Middle frontal gyrus (tissue), 1 donor: ENCODE data around the gene ALG1.
A peak's percentile ranks its signal among the peaks of the same experiment; 100 is the strongest.

ENCODE experiments used
- DNase-seq: peaks from one replicate; pipeline ENCODE4 v3.0.0-alpha.2; 2015; ENCODE audit warnings: low spot score; ENCODE audit errors: extremely low spot score

ALG1 gene

GRCh38 chr16:5071681-5072333 is at the start of gene ALG1:
Gene ALG1, plus strand, starts transcription at chr16:5071843. Its CDS starts 7 bp downstream, at chr16:5071850.
- peak; percentile 82 for DNase-seq

DNA sequence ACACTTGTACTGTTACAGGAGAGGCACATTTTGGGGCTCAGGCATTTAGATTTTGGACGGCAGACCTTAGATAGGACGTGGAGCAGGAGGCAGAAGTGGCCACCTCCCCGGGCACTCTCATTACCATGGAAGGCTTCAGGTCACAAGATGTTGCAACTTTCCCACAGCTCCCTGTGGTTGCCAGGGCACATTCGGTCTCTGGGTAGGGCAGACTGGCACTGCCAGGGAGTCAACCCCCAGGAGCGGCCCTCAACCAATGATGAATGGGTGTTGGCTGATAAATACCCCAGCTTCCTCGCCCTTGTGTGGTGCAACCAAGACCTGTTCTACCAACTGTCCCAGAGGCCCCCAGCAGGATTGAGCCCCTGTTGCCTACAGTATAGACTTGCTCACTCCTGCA is 49.1 kb upstream of the ALG1 start:
- no peak for DNase-seq

GRCh38 chr16:5024632-5025031 is 47.0 kb upstream of the ALG1 start:
- no peak for DNase-seq

DNA sequence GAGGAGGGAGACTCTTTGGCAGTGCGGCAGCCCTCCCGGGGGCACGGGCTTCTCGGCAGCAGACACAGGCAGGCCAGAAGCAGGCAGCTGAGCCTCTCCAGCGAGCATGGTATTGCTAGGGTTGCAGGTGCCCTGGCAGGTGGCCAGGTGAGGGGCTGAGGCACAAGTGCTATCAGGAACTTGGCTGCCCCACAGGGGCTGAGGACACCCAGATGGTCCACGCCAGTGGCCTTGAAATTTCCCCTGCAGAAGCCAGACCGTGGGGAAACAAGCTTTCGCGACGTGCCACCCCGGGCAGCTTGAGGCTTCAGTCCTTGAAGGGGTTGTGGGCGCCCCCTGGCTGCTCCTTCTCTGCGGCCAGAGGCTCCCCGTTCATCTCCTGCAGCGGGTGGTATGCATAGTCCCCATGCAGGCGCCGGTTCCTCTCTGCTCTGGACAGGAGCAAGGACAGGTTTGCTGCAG is 46.4 kb upstream of the ALG1 start:
- peak; percentile 56 for DNase-seq

- no peak for DNase-seq
These were observed 45.0 kb upstream of the ALG1 start for GRCh38 chr16:5026664-5027063.

DNA sequence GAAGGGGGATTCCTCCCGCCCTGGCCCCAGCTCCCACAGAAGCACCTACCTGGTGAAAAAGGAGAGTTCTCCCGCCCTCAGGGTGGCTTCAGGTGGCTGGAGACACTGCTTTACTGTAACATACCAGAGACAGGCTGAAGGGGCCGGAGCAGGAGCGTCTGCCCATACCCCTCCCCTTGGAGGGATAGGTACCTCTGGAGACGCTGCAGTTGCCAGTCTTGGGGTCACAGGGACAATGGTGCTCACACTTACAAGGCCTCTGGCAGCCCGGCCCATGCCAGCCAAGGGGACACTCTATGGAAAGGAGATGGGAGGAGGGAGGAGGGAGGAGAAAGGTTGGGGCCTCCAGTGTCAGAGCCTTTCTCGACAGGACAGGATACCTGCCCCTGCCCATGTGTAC is 44.6 kb upstream of the ALG1 start:
- no peak for DNase-seq

DNA sequence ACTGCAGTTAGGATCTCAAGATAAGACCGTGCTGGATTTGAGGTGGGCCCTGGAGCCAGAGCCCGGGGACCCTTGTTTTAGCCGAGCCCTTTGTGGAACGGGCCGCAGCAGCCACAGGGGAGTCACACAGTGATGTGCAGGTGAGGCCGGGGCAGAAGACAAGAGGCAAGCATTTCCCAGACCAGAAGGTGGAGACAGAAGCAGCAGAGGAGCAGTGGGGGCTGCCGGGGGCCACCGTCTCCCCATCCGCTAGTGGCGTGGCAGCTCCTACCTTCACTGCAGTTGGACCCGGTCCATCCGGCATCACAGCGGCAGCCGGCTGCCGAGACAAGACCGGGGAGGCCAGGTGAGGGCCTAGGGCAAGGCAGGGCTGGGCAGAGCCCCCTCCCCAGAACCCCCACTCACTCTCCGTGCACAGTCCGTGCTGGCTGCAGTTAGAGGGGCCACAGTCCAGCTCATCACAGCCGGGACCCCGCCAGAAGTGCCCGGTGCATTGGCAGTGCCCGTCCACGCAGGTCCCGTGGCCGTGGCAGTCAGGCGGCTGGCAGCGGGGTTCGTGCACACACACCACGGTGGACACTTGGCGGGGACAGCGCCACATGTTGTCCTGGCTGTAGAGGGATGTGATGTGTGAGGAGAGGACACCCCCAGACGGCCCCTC is 43.9 kb upstream of the ALG1 start:
- no peak for DNase-seq

GRCh38 chr16:5028950-5029475 is 42.6 kb upstream of the ALG1 start:
- peak; percentile 39 for DNase-seq

GRCh38 chr16:5030251-5030870 is 41.3 kb upstream of the ALG1 start:
- no peak for DNase-seq

DNA sequence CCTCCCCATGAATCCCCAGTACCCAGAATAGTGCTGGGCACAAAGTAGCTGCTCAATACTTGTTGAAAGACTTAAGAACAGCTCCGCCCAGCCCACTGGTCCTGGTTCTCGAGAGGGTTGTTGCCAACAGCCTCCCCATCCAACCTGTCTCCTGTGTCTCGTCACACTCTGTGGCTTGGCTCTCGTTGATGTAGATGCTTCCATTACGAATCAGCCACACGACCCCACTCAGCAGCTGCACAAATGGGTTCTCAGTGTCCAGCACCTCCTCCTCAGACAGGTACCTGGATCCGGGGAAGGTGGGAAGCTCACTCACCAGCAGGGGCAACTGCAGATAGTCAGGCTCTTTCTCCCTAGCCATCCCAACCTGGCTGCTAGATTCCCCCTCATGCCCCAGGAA is 40.0 kb upstream of the ALG1 start:
- DNase-seq = no peak

- DNase-seq = no peak
These were observed 38.9 kb upstream of the ALG1 start for GRCh38 chr16:5032748-5033167.

GRCh38 chr16:5033256-5034166 is 38.1 kb upstream of the ALG1 start, which contains the start of gene NAGPA:
Gene NAGPA, minus strand, starts transcription at chr16:5033935. Its CDS starts 21 bp downstream, at chr16:5033914.
- DNase-seq = peak; percentile 68

GRCh38 chr16:5034167-5034523 is 37.5 kb upstream of the ALG1 start:
- no peak for DNase-seq

DNA sequence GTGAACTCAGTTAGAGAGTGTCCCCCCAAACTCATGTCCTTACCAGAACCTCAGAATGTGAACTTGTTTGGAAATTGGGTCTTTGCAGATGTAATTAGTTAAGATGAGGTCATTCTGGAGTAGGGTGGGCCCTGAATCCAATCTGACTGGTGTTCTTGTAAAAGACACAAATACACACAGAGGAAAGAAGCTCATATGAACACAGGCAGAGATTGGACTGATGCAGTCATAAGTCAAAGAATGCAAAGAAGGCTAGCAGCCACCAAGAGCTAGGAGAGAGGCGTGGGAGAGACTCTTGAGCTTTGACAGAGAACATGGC is 35.8 kb upstream of the ALG1 start:
- no peak for DNase-seq

GRCh38 chr16:5036228-5037156 is 35.2 kb upstream of the ALG1 start:
- peak; percentile 73 for DNase-seq

GRCh38 chr16:5040451-5040850 is 31.2 kb upstream of the ALG1 start:
- no peak for DNase-seq

DNA sequence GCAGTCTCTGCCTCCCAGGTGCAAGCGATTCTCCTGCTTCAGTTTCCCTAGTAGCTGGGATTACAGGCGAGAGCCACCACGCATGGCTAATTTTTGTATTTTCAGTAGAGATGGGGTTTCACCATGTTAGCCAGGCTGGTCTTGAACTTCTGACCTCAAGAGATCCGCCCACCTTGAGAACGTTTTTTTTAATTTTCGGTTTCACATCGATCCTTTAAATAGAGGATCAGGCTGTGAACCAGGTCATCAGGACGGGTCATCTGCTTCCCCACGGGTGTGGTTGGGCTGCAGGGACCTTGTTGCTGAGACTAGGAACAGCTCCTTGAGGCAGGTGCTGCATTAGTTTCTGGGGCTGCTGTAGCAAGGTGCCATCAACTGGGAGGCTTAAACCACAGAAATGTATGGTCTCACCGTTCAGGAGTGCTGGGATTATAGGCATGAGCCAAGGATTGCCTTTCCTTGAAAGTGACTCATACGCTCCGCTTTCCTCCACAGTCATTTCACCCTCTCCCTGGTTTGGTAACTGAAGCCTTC is 30.0 kb upstream of the ALG1 start:
- DNase-seq = no peak

- no peak for DNase-seq
These were observed 29.0 kb upstream of the ALG1 start for GRCh38 chr16:5042574-5043171.

DNA sequence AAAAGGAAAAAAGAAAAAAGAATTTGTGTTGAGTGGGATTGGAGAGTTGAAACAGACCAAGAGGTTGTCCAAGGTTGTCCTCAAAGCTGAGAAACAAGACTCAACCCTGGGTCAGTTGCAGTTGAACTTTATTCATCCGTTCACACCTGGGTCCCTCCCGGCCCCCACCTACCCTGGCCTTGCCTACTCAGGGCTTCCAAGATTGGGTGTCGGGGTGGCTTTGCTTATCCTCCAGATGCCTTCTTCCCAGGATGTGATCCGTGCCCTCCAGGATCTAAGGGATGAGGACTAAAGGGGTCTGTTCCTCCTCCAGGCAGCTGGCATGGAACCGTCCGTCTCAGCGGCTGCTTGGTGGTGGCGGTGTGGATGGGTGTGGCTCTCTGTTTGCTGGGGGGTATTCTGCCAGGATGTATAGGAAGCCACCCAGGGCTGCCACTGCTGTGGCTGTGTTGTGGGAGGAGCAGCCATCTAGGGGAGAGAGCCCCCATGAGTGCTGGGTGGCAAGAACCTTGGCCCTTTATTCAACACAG is 27.6 kb upstream of the ALG1 start:
- DNase-seq = no peak
